DND-41 (cell line): Measurements from ENCODE around the gene NFASC.

Experiments used
- ATAC-seq: fragments of 200-7000 bp; cut with Tn5 transposase; 3 replicates; pipeline ENCODE4 v1.9.1; 2021; ENCODE audit warnings: low read depth; ENCODE audit not compliant: insufficient read depth
- DNase-seq: peaks from one replicate; pipeline ENCODE4 v3.0.0-alpha.2; 2020
- H2AFZ ChIP-seq: 2 replicates; pipeline ENCODE4 v1.6.0; 2012; ENCODE audit warnings: low read depth, low read length
- H3K27ac ChIP-seq: 2 replicates; pipeline ENCODE4 v1.5.1; 2012; ENCODE audit warnings: low read length, inconsistent platforms
- H3K27me3 ChIP-seq: fragments of 200-600 bp; sonication (generic); 2 replicates; pipeline ENCODE4 v1.6.0; 2012; ENCODE audit warnings: low read length, mild to moderate bottlenecking, inconsistent platforms; ENCODE audit not compliant: insufficient read depth, poor library complexity
- H3K36me3 ChIP-seq: 2 replicates; pipeline ENCODE4 v1.5.1; 2012; ENCODE audit warnings: low read length, inconsistent platforms; ENCODE audit not compliant: insufficient read depth
- H3K4me1 ChIP-seq: 2 replicates; pipeline ENCODE4 v1.5.1; 2012; ENCODE audit warnings: mild to moderate bottlenecking, low read length; ENCODE audit not compliant: insufficient read depth
- H3K4me2 ChIP-seq: 2 replicates; pipeline ENCODE4 v1.6.0; 2012; ENCODE audit warnings: mild to moderate bottlenecking, moderate library complexity, low read length, inconsistent platforms; ENCODE audit not compliant: insufficient read depth
- H3K4me3 ChIP-seq, 2 experiments: fragments of 200-600 bp in 1 of 2; shearing (Covaris generic) in 1 of 2; 2 replicates each; pipeline ENCODE4 v1.5.1; 2012 to 2016; ENCODE audit warnings: inconsistent platforms in 2 of 2, low read length in 2 of 2, mild to moderate bottlenecking in 2 of 2, low read depth in 1 of 2, moderate library complexity in 1 of 2
- H3K79me2 ChIP-seq: 2 replicates; pipeline ENCODE4 v1.6.0; 2012; ENCODE audit warnings: low read length, inconsistent platforms; ENCODE audit not compliant: insufficient read depth
- H3K9ac ChIP-seq: 2 replicates; pipeline ENCODE4 v1.6.0; 2012; ENCODE audit warnings: low read depth, mild to moderate bottlenecking, inconsistent platforms, low read length, moderate library complexity
- H3K9me3 ChIP-seq: 2 replicates; pipeline ENCODE4 v1.5.1; 2012; ENCODE audit warnings: low read length, moderate library complexity, mild to moderate bottlenecking, inconsistent platforms; ENCODE audit not compliant: insufficient read depth, severe bottlenecking
- H4K20me1 ChIP-seq: 2 replicates; pipeline ENCODE4 v1.6.0; 2012; ENCODE audit warnings: low read length; ENCODE audit not compliant: insufficient read depth
- CTCF ChIP-seq: IDR thresholded peaks from 2 replicates; pipeline ENCODE4 v1.5.1; 2012; ENCODE audit warnings: borderline replicate concordance, low read length, moderate library complexity, mild to moderate bottlenecking; ENCODE audit not compliant: poor library complexity, severe bottlenecking; ENCODE audit errors: extremely low read depth
- EZH2 ChIP-seq: IDR thresholded peaks from 3 replicates; pipeline ENCODE4 v1.6.1; 2012; ENCODE audit warnings: borderline replicate concordance, low read depth, mild to moderate bottlenecking, moderate library complexity, low read length, inconsistent platforms; ENCODE audit not compliant: severe bottlenecking

Gene NFASC

GRCh38 chr1:205004351-205004750 lies 133.7 kb downstream of the NFASC start:
- Histone ChIP-seq H3K4me2 (no peak overlapping the region), H3K27me3 (peaks cover 53% of the 10 kb centered on the region), H3K9ac (no peak overlapping the region), H4K20me1 (no peaks in the 10 kb centered on the region; the same call in none of the 2 replicates), H2AFZ (no peak overlapping the region), H3K27ac (no peak overlapping the region), H3K4me1 (no peaks in the 10 kb centered on the region), H3K9me3 (no peaks in the 10 kb centered on the region), H3K4me3 (no peak overlapping the region), H3K79me2 (no peaks in the 10 kb centered on the region), H3K36me3 (no peaks in the 10 kb centered on the region)
- DNase-seq (no peak), ATAC-seq (no peak)
- no peak for TF ChIP-seq CTCF
- no peak for TF ChIP-seq EZH2

GRCh38 chr1:205008896-205009295 lies 138.2 kb downstream of the NFASC start:
- H3K27me3 ChIP-seq = peaks cover 32% of the 10 kb centered on the region
- no peak for DNase-seq
- H3K9me3 ChIP-seq = no peaks in the 10 kb centered on the region

GRCh38 chr1:205009670-205010069 lies 139.0 kb downstream of the NFASC start:
- Histone ChIP-seq H3K36me3 (no peaks in the 10 kb centered on the region), H3K27me3 (peaks cover 30% of the 10 kb centered on the region), H3K4me2 (no peak overlapping the region), H3K4me1 (no peaks in the 10 kb centered on the region), H4K20me1 (no peaks in the 10 kb centered on the region; the same call in 1 of the 2 replicates), H2AFZ (no peak overlapping the region), H3K9ac (no peak overlapping the region), H3K9me3 (no peaks in the 10 kb centered on the region), H3K27ac (no peak overlapping the region), H3K79me2 (no peaks in the 10 kb centered on the region), H3K4me3 (no peak overlapping the region)
- TF ChIP-seq EZH2 (no peak), CTCF (no peak)
- no peak for ATAC-seq
- no peak for DNase-seq

More at GRCh38 chr1:205008896-205009295, 138.2 kb downstream of the NFASC start:
- Histone ChIP-seq H4K20me1 (no peaks in the 10 kb centered on the region; the same call in 1 of the 2 replicates), H3K4me2 (no peak overlapping the region), H2AFZ (no peak overlapping the region), H3K4me1 (no peaks in the 10 kb centered on the region), H3K4me3 (no peak overlapping the region), H3K27ac (no peak overlapping the region), H3K36me3 (no peaks in the 10 kb centered on the region), H3K79me2 (no peaks in the 10 kb centered on the region), H3K9ac (no peak overlapping the region)
- ATAC-seq = no peak
- no peak for TF ChIP-seq CTCF
- TF ChIP-seq EZH2 = no peak
